Aorta (tissue), 5 donors: Measurements from ENCODE around the gene GAD2. TPM values are rescaled to one million over a fixed set of nuclear protein-coding genes. Genes with fewer than 3 reads are reported as not detected.

Experiments
- ATAC-seq: fragments of 200-7000 bp; cut with Tn5 transposase; one replicate; pipeline ENCODE4 v1.9.1; 2022; ENCODE audit warnings: moderate library complexity; ENCODE audit not compliant: low FRiP score
- DNase-seq, 2 donors: peaks; one replicate each; pipeline ENCODE4 v3.0.0-alpha.2; 2020
- H3K27ac ChIP-seq, 2 donors: one replicate each; pipeline ENCODE4 v1.5.1; 2013; ENCODE audit warnings: low read length in 2 of 2, mild to moderate bottlenecking in 2 of 2, moderate library complexity in 2 of 2, control low read depth in 1 of 2, inconsistent platforms in 1 of 2, low read depth in 1 of 2
- H3K27me3 ChIP-seq, 2 donors: one replicate each; pipeline ENCODE4 v1.6.1; 2013; ENCODE audit warnings: control low read depth in 1 of 2, low read length in 1 of 2, mild to moderate bottlenecking in 1 of 2, moderate library complexity in 1 of 2; ENCODE audit not compliant: insufficient read depth in 2 of 2, control insufficient read depth in 1 of 2
- H3K36me3 ChIP-seq, 2 donors: one replicate each; pipeline ENCODE4 v1.6.1; 2013; ENCODE audit warnings: control low read depth in 1 of 2, low read length in 1 of 2, mild to moderate bottlenecking in 1 of 2; ENCODE audit not compliant: insufficient read depth in 2 of 2, control insufficient read depth in 1 of 2
- H3K4me1 ChIP-seq, 2 donors: one replicate each; pipeline ENCODE4 v1.6.1; 2013; ENCODE audit warnings: low read length in 2 of 2, control low read depth in 1 of 2, mild to moderate bottlenecking in 1 of 2, moderate library complexity in 1 of 2; ENCODE audit not compliant: insufficient read depth in 2 of 2, control insufficient read depth in 1 of 2
- H3K4me3 ChIP-seq, 2 donors: one replicate each; pipeline ENCODE4 v1.5.1; 2013; ENCODE audit warnings: low read length in 2 of 2, control low read depth in 1 of 2, mild to moderate bottlenecking in 1 of 2
- H3K9me3 ChIP-seq: one replicate; pipeline ENCODE4 v1.6.1; 2013; ENCODE audit warnings: mild to moderate bottlenecking, low read length; ENCODE audit not compliant: control insufficient read depth
- WGBS, 2 donors: extraction: QIAGEN DNeasy Blood & Tissue Kit; methylation state at CpG; one replicate each; pipeline ENCODE4 v1.1.7; 2013; 5-methylcytosine and 5-hydroxymethylcytosine counted together
- intact Hi-C, 2 donors: fragments of 100-400 bp; cut with DNase I; formaldehyde crosslinking; loops; one replicate each; pipeline versions ENCODE4 v1.14.2 to v1.15.0; 2022
- polyA plus RNA-seq, 2 donors: library from polyadenylated mRNA; stranded (reverse); fragments of 200-250 nt; gene quantifications; one replicate each; pipeline ENCODE4 v1.2.3, GENCODE V29; 2013
- total RNA-seq, 2 donors: library from RNA; stranded (reverse); fragmentation: NEBNext Ultra II Directional; extraction: Animal tissue kit (Norgen Biotek cat#: 25700); gene quantifications; one replicate each; pipeline ENCODE4 v1.2.1, GENCODE V29; 2021
- donor health status: healthy with polysubstance abuse.
- donor health status: Bipolar disorder and iron deficiency.
- donor health status: DM: no; HTN: no; CAD: no.
- donor health status: DM: no; HTN: no; CAD: no.
- donor health status: DM: yes; HTN: yes; CAD: no.

The GAD2 gene
- total and polyA plus RNA-seq, 4 donors: not detected

- Histone ChIP-seq H3K36me3 (no peaks in the 10 kb centered on the region), H3K4me1 (no peaks in the 10 kb centered on the region), H3K27ac (no peak overlapping the region), H3K27me3 (no peaks in the 10 kb centered on the region), H3K9me3 (peaks cover 1% of the 10 kb centered on the region), H3K4me3 (no peak overlapping the region)
- 46 to 48% methylated on average over 2 of the region's 2 CpGs for WGBS, 2 donors
- intact Hi-C loops: no loop called here
- ATAC-seq (no peak), DNase-seq (no peak)
Observed at GRCh38 chr10:26238378-26238777, 21.8 kb downstream of the GAD2 start.

- intact Hi-C loops: no loop called here
- Histone ChIP-seq H3K27ac (no peak overlapping the region), H3K36me3 (no peaks in the 10 kb centered on the region), H3K4me3 (no peak overlapping the region), H3K9me3 (peaks cover 1% of the 10 kb centered on the region), H3K4me1 (no peaks in the 10 kb centered on the region), H3K27me3 (no peaks in the 10 kb centered on the region)
- WGBS, 2 donors: 16 to 19% methylated on average over 5 of the region's 5 CpGs
- DNase-seq: no peak
- ATAC-seq: no peak
Observed at GRCh38 chr10:26242706-26243350, 26.3 kb downstream of the GAD2 start.

GRCh38 chr10:26243351-26243720, 26.8 kb downstream of the GAD2 start:
- H3K9me3 ChIP-seq: peaks cover 1% of the 10 kb centered on the region
- 61% methylated on average over 5 of the region's 5 CpGs for WGBS, 2 donors
- DNase-seq (no peak), ATAC-seq (no peak)
- no peaks in the 10 kb centered on the region for H3K36me3 ChIP-seq
- intact Hi-C loops: no loop called here
- no peaks in the 10 kb centered on the region for H3K27me3 ChIP-seq
- H3K4me3 ChIP-seq: no peak overlapping the region
- no peak overlapping the region for H3K27ac ChIP-seq
- no peaks in the 10 kb centered on the region for H3K4me1 ChIP-seq

- WGBS, 2 donors: 83 to 93% methylated on average over 6 of the region's 6 CpGs
- intact Hi-C loops: no loop called here
- H3K9me3 ChIP-seq: peaks cover 1% of the 10 kb centered on the region
- H3K4me1 ChIP-seq: no peaks in the 10 kb centered on the region
- no peaks in the 10 kb centered on the region for H3K36me3 ChIP-seq
- ATAC-seq (no peak), DNase-seq (no peak)
- no peak overlapping the region for H3K27ac ChIP-seq
- no peak overlapping the region for H3K4me3 ChIP-seq
- H3K27me3 ChIP-seq: no peaks in the 10 kb centered on the region
Observed at GRCh38 chr10:26249681-26250080, 33.1 kb downstream of the GAD2 start.

GRCh38 chr10:26251925-26252324, 35.4 kb downstream of the GAD2 start:
- DNase-seq (no peak), ATAC-seq (no peak)
- Histone ChIP-seq H3K4me3 (no peak overlapping the region), H3K36me3 (no peaks in the 10 kb centered on the region), H3K4me1 (no peaks in the 10 kb centered on the region), H3K27me3 (peaks cover 0 to 2% of the 10 kb centered on the region in 2 donors), H3K9me3 (peaks cover 1% of the 10 kb centered on the region), H3K27ac (no peak overlapping the region)
- WGBS, 2 donors: 90 to 92% methylated on average over 6 of the region's 6 CpGs
- intact Hi-C loops: no loop called here

- intact Hi-C loops: no loop called here
- H3K4me1 ChIP-seq: no peaks in the 10 kb centered on the region
- H3K9me3 ChIP-seq: peaks cover 1% of the 10 kb centered on the region
- H3K4me3 ChIP-seq: no peak overlapping the region
- no peaks in the 10 kb centered on the region for H3K36me3 ChIP-seq
- DNase-seq (no peak), ATAC-seq (no peak)
- H3K27ac ChIP-seq: no peak overlapping the region
- WGBS, 2 donors: 66 to 70% methylated on average over 7 of the region's 7 CpGs
- peaks cover 0 to 2% of the 10 kb centered on the region in 2 donors for H3K27me3 ChIP-seq
Observed at GRCh38 chr10:26254616-26255015, 38.0 kb downstream of the GAD2 start.

- intact Hi-C loops: no loop called here
- H3K27ac ChIP-seq: no peak overlapping the region
- 26 to 40% methylated on average over 1 of the region's 1 CpG for WGBS, 2 donors
- H3K27me3 ChIP-seq: peaks cover 0 to 2% of the 10 kb centered on the region in 2 donors
- no peak for DNase-seq
- H3K4me1 ChIP-seq: no peaks in the 10 kb centered on the region
- peaks cover under 1% of the 10 kb centered on the region for H3K9me3 ChIP-seq
- ATAC-seq: no peak
- no peaks in the 10 kb centered on the region for H3K36me3 ChIP-seq
- H3K4me3 ChIP-seq: no peak overlapping the region
Observed at GRCh38 chr10:26259341-26259740, 42.8 kb downstream of the GAD2 start.

- no peak overlapping the region for H3K4me3 ChIP-seq
- 7 to 16% methylated on average over 8 of the region's 8 CpGs for WGBS, 2 donors
- no peaks in the 10 kb centered on the region for H3K9me3 ChIP-seq
- intact Hi-C loops: loop anchor here (2.0 to 5.0 kb wide), 2 partner anchors 392 to 395 kb away; no protein-coding TSS in a partner anchor
- DNase-seq (no peak), ATAC-seq (no peak)
- H3K4me1 ChIP-seq: no peaks in the 10 kb centered on the region
- H3K27me3 ChIP-seq: no peaks in the 10 kb centered on the region
- H3K36me3 ChIP-seq: no peaks in the 10 kb centered on the region
- H3K27ac ChIP-seq: no peak overlapping the region
Observed at GRCh38 chr10:26269754-26270153, 53.2 kb downstream of the GAD2 start.

- intact Hi-C loops: no loop called here
- DNase-seq (no peak), ATAC-seq (no peak)
- Histone ChIP-seq H3K27ac (no peak overlapping the region), H3K9me3 (no peaks in the 10 kb centered on the region), H3K27me3 (no peaks in the 10 kb centered on the region), H3K4me1 (no peaks in the 10 kb centered on the region), H3K36me3 (no peaks in the 10 kb centered on the region), H3K4me3 (no peak overlapping the region)
- 19 to 25% methylated on average over 5 of the region's 5 CpGs for WGBS, 2 donors
Observed at GRCh38 chr10:26274391-26274790, 57.8 kb downstream of the GAD2 start.
